ENCODE results near the gene FLYWCH1.
"Not testable (repeated sequence)": the region's sequence is repeated elsewhere in the genome, so short reads cannot be mapped to it uniquely, and the experiment has no call there.

The FLYWCH1 gene

GRCh38 chr16:2898831-2899563 is 12.7 kb upstream of the FLYWCH1 start:
- DNase-seq (ENCODE audit: low read depth in 2 of 2): no peak

GRCh38 chr16:2899564-2900072 is 12.1 kb upstream of the FLYWCH1 start:
- DNase-seq (ENCODE audit: low read depth in 2 of 2): no peak

- DNase-seq (ENCODE audit: low read depth in 2 of 2): no peak
Observed at GRCh38 chr16:2900526-2901075, 11.1 kb upstream of the FLYWCH1 start.

GRCh38 chr16:2902337-2903130 is 9.2 kb upstream of the FLYWCH1 start:
- DNase-seq (ENCODE audit: low read depth in 2 of 2): no peak

GRCh38 chr16:2904100-2904921 is 7.4 kb upstream of the FLYWCH1 start:
- DNase-seq (ENCODE audit: low read depth in 2 of 2): peak in 1 of 2 experiments; percentile 42

- no peak for DNase-seq (ENCODE audit: low read depth in 2 of 2)
Observed at GRCh38 chr16:2904922-2905240, 6.8 kb upstream of the FLYWCH1 start.

GRCh38 chr16:2905241-2905987 is 6.3 kb upstream of the FLYWCH1 start:
- DNase-seq (ENCODE audit: low read depth in 2 of 2): peak; percentile 99

GRCh38 chr16:2905988-2906387 is 5.7 kb upstream of the FLYWCH1 start:
- no peak for DNase-seq (ENCODE audit: low read depth in 2 of 2)

GRCh38 chr16:2907084-2907753 is 4.5 kb upstream of the FLYWCH1 start:
- DNase-seq (ENCODE audit: low read depth in 2 of 2): not testable (repeated sequence)

- DNase-seq (ENCODE audit: low read depth in 2 of 2): peak in 1 of 2 experiments; percentile 21
Observed at GRCh38 chr16:2910441-2910969, 1.2 kb upstream of the FLYWCH1 start.

GRCh38 chr16:2912330-2913199 is 834 bp downstream of the FLYWCH1 start:
- DNase-seq (ENCODE audit: low read depth in 2 of 2): peak in 1 of 2 experiments; percentile 32

- DNase-seq (ENCODE audit: low read depth in 2 of 2): no peak
Observed at GRCh38 chr16:2913603-2914002, 1.9 kb downstream of the FLYWCH1 start.

GRCh38 chr16:2914233-2914632 is 2.5 kb downstream of the FLYWCH1 start:
- DNase-seq (ENCODE audit: low read depth in 2 of 2): no peak

- DNase-seq (ENCODE audit: low read depth in 2 of 2): no peak
Observed at GRCh38 chr16:2915196-2915929, 3.6 kb downstream of the FLYWCH1 start.

- DNase-seq (ENCODE audit: low read depth in 2 of 2): peak in 1 of 2 experiments; percentile 35
Observed at GRCh38 chr16:2919511-2920255, 8.0 kb downstream of the FLYWCH1 start.

GRCh38 chr16:2923481-2923880 is 11.8 kb downstream of the FLYWCH1 start:
- DNase-seq (ENCODE audit: low read depth in 2 of 2): no peak

- DNase-seq (ENCODE audit: low read depth in 2 of 2): no peak
Observed at GRCh38 chr16:2924901-2925755, 13.4 kb downstream of the FLYWCH1 start.

Measured in fibroblast of skin of left quadriceps (primary cell).